NCI-H1930 (cell line): ENCODE results near the gene GRSF1.
"Not testable (repeated sequence)": the region's sequence is repeated elsewhere in the genome, so short reads cannot be mapped to it uniquely, and the experiment has no call there.

Experiments
- DNase-seq, 2 experiments: peaks; one replicate each; lab custom pipeline; 2025; lab: John Stamatoyannopoulos, UW

GRSF1 gene

DNA sequence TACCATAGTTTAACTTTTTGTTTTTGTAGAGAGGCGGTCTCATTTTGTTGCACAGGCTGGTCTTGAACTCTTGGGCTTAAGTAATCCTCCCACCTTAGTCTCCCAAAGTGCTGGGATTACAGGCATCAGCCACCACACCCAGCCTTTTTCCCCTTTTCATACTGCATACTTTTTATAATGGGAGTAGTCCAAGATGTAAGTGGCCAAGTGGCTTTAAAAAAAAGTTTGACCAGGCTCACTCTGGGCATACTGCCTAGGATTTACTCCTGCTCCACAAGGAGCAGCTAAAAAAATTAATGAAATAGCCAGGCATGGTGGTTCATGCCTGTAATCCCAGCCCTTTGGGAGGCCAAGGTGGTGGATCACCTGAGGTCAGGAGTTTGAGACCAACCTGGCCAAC is 6.0 kb downstream of the GRSF1 start:
- no peak for DNase-seq

- no peak for DNase-seq
Observed at GRCh38 chr4:70831293-70831692, 8.4 kb downstream of the GRSF1 start.

DNA sequence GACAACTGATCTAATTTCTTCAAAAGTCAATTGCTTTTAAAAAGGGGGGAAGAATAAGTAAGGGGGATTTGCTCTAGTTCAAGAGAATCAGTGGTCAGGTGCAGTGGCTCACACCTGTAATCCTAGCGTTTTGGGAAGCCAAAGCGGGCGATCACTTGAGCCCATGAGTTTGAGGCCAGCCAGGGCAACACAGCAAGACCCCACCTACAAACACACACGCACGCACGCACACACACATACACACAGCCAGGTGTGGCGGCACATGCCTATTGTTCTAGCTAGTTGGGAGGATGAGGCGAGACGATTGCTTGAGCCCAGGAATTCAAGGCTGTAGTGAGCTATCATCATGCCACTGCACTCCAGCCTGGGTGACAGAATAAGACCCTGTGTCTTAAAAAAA is 9.6 kb downstream of the GRSF1 start:
- DNase-seq = no peak

- no peak for DNase-seq
Observed at GRCh38 chr4:70829492-70829891, 10.2 kb downstream of the GRSF1 start.

DNA sequence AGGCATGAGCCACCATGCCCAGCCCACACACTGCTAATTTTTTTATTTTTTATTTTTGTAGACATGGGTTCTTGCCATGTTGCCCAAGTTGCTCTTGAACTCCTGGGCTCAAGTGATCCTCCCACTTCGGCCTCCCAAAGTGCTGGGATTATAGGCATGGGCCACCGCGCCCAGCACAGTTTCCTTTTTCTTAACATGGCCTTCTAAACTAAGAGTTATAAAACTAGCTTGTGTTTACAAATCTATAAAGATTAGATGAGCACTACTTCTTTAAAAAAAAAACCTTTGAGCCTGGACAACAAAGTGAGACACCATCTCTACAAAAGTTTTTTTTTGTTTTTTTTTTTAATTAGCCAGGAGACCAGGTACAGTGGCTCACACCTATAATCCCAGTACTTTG is 10.7 kb downstream of the GRSF1 start:
- DNase-seq = no peak

DNA sequence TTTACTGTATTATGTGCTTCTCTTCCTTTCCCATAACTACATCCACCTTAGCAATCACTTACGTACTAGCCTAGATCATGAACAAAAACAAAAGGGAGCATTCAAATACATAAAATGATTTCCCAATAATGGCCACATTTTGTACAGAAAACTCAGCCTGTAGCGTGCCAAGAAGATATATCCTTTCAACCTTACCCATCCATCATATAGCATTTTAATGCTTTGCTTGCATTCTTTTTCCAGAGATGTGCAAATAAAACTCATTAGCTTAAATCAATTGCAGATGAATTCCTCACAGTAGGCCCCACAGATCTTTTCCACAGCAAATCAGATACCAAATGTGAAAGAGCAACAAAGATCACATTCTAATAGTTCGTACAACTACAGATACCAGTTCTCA is 20.8 kb downstream of the GRSF1 start:
- DNase-seq = no peak

DNA sequence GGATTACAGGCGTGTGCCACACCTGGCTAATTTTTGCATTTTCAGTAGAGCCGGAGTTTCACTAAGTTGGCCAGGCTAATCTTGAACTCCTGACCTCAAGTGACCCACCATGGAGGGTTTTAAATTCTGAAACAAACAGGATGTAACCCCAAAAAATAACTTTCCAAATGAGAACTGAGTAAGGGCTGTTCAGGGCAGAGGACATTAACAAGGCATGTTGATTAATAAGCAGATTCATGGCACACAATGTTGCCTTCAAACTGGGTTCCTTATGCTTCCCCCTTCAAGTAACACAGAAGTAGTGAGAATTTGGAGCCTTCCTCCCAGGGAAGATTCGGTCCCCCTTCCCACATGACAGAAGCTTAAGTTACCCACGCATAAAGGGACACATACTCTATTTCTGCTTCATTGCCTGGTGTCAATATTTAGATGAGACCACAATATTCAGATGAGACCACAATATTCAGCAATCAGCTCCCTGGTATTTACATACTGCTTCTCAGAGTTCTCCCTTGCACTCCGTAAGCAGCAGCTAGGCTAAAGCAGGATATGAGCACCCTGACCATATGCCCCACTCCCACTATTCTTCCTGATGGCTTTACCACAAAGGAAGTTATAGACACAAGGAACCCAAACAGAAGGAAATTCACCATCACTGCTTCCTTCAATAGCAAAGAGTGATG is 21.4 kb downstream of the GRSF1 start:
- DNase-seq = no peak

GRCh38 chr4:70816894-70817293 is 22.8 kb downstream of the GRSF1 start:
- DNase-seq = no peak

DNA sequence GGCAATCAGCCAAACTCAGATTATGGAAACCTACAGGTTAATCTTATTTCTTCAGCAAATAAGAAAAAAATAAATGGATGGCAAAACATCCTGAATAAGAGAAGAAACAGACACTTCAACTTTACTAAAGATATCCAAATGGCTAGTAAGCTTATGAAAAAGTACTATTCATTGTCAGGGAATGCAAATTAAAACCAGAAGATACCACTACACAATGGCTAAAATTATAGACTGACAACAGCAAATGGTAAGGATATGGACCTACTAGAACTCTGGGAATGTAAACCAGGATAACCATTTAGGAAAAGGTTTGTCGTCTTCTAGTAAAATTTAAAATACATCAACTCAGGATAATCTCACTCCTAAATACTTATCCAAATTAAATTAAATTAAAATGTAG is 24.3 kb downstream of the GRSF1 start:
- no peak for DNase-seq

- DNase-seq = no peak
Observed at GRCh38 chr4:70808151-70808550, 31.5 kb downstream of the GRSF1 start.

GRCh38 chr4:70802928-70803580 is 36.6 kb downstream of the GRSF1 start:
- DNase-seq = no peak

DNA sequence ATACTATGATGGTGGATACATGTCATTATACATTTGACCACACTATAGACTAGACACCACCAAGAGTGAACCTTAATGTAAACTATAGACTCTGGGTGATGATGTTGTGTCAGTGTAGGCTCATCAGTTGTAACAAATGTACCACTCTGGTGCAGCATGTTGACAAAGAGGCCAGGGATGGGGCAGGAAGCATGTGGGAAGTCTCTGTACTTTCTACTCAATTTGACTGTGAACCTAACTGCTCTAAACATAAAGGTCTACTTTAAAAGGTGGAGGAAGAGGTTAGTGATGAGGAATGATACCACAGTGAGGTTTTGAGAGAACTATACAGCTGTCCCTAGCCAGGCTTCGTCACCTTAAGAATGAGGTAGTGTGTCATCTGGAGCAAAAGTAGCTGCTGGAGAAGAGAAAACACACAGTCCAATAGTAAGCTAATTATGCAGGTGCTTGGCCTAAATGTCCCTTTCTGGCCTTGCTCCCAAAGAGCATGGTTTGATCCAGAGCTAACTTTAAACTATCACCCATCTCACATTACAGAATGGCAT is 38.4 kb downstream of the GRSF1 start:
- no peak for DNase-seq

DNA sequence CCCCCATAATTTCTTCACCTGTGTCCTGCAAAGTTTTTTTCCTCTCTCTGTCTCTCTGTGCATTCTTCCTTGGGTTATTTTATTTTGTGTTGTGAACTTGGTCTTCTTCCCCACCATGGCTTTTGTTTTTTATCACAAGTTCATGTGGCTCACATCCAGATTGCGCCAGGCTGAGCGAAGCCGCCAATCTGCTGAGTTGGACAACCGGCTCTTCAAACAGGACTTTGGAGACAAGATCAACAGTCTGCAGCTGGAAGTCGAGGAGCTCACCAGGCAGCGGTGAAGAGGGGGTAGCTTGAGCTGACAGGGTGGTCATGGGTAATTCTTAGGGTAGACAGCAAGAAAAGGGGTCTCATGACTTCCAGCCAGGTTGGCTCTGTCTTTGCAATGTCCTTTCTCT is 46.1 kb downstream of the GRSF1 start:
- DNase-seq = no peak

DNA sequence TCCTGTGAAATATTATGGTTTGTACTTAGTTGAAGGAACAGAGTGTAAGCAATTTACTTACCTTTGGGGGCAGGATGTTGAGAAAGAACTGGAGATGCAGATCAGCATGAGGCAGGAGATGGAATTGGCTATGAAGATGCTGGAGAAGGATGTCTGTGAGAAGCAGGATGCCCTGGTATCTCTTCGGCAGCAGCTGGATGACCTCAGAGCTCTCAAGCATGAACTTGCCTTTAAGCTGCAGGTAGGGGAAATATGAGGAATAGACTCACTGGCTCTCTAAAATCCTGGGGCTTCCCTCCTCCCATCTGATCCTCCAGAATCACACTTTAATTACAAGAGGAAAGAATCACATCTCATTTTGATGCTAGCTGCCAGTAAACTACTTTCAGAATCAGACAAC is 51.0 kb downstream of the GRSF1 start:
- DNase-seq = no peak

DNA sequence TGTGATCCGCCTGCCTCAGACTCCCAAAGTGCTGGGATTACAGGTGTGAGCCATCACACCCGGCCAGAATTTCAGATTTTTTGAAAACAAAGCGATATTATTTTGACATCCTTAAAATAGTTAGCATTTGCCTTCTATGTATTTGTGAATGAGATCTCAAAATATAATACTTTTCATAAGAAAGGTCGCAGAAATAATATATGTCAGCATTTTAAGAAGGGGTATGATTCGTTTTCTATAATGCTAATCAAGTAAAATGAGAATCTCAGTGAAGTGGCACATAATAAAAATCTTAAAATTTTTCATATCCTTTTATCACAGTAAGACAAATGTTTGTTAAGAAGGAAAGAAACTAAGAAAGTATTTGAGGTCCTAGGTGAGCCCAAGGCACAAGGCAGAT is 52.2 kb downstream of the GRSF1 start:
- DNase-seq = no peak

GRCh38 chr4:70783096-70783495 is 56.6 kb downstream of the GRSF1 start:
- no peak for DNase-seq

- no peak for DNase-seq
Observed at GRCh38 chr4:70778888-70779422, 60.7 kb downstream of the GRSF1 start.

- no peak for DNase-seq
Observed at GRCh38 chr4:70772929-70773555, 66.6 kb downstream of the GRSF1 start.

DNA sequence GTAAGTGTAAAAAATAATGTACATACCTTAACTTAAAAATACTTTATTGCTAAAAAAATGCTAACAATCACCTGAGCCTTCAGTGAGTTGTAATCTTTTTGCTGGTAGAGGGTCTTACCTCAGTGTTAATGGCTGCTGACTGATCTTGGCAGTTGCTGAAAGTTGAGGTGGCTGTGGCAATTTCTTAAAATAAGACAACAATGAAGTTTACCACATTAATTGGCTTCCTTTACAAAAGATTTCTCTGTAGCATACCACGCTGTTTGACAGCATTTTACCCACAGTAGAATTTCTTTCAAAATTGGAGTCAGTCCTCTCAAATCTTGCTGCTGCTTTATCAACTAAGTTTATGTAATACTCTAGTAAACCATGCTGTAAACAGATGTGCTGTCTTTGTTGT is 70.3 kb downstream of the GRSF1 start:
- not testable (repeated sequence) for DNase-seq

DNA sequence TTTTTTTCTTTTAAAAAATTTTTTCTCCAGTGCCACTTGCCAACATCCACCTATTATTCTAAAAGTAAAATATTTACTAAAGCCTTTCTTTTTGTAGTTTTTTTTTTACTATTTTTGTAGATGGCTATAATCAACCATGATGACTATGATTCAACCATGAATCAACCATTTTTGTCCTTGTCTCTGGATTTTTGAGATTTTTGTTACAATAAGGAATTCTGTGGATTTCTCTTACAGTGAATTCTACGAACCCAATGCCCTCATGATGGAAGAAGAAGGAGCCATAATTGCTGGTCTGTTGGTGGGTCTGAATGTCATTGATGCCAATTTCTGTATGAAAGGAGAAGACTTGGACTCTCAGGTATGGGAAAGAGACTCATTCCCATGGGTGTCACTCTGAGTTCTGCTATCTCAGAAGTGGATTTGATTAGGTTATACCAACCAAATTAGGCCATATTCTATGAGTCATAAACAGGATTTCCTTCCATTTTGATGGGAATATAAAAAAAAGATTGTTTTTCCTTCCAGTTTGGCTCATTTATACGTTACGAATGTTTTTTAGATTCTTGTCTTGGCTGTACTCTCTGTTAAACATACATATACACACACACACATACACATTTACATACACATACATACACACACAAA is 71.3 kb downstream of the GRSF1 start:
- DNase-seq = no peak
